Smooth muscle cell of the umbilical artery (primary cell): ENCODE measurements around the gene CXCR1. TPM values are rescaled to one million over a fixed set of nuclear protein-coding genes. Genes with fewer than 3 reads are reported as not detected.

Experiments
- total RNA-seq: library from RNA; depleted of rRNA; stranded (reverse); fragments of >200 nt; gene quantifications from 2 replicates; pipeline ENCODE4 v1.2.3, GENCODE V29; 2014

CXCR1 gene
- total RNA-seq = not detected in 2 replicates

GRCh38 chr2:218166791-218167190 is at the start of gene CXCR1:
CXCR1 (minus strand) TSS chr2:218166962; CDS start chr2:218165211, 1,751 bp downstream.

GRCh38 chr2:218125626-218126080 is 41.1 kb downstream of the CXCR1 start, which contains the start of gene CXCR2:
CXCR2 (plus strand) TSS chr2:218126028; CDS start chr2:218134802, 8,774 bp downstream.

Other genes with a start within 250 kb of the CXCR1 start
- gene TNS1, start 164.0 kb downstream of the CXCR1 start, total RNA-seq = 173 and 269 TPM in 2 replicates
- gene RUFY4, start 97.7 kb downstream of the CXCR1 start, total RNA-seq = not detected in 2 replicates
- gene CXCR2, start 40.9 kb downstream of the CXCR1 start, total RNA-seq = not detected in 2 replicates
- gene ARPC2, start 50.2 kb upstream of the CXCR1 start, total RNA-seq = 346 and 401 TPM in 2 replicates
- gene GPBAR1, start 94.1 kb upstream of the CXCR1 start, total RNA-seq = not detected in 2 replicates
- 118 and 138 TPM in 2 replicates for gene AAMP, start 103.2 kb upstream of the CXCR1 start, total RNA-seq
- gene PNKD, start 103.6 kb upstream of the CXCR1 start, total RNA-seq = 38.3 and 43.7 TPM in 2 replicates
- 165 and 227 TPM in 2 replicates for gene TMBIM1, start 125.5 kb upstream of the CXCR1 start, total RNA-seq
- gene CATIP, start 189.9 kb upstream of the CXCR1 start, total RNA-seq = 0.59 TPM in 1 of 2 replicates, not detected in the other
- gene SLC11A1, start 215.3 kb upstream of the CXCR1 start, total RNA-seq = 0.05 and 0.30 TPM in 2 replicates
- gene CTDSP1, start 232.9 kb upstream of the CXCR1 start, total RNA-seq = 35.0 and 39.5 TPM in 2 replicates